ENCODE data around the gene SYNPO2L.
"Not testable (repeated sequence)": the region's sequence is repeated elsewhere in the genome, so short reads cannot be mapped to it uniquely, and the experiment has no call there.

The SYNPO2L gene

GRCh38 chr10:73634421-73634820, 21.4 kb downstream of the SYNPO2L start:
- FAIRE-seq (no peak), DNase-seq (ENCODE audit: insufficient read length, low spot score) (no peak)
- TF ChIP-seq POLR2AphosphoS5 (IDR thresholded peaks at IDR 0.05; ENCODE audit: low read depth, low read length) (no peak), SPI1 (IDR thresholded peaks at IDR 0.05; ENCODE audit: low read depth, low read length) (no peak), PAX5 (IDR thresholded peaks at IDR 0.05; ENCODE audit: insufficient read depth, low read length, severe bottlenecking) (no peak)

GRCh38 chr10:73629165-73629564, 26.7 kb downstream of the SYNPO2L start:
- no peak for DNase-seq (ENCODE audit: insufficient read length, low spot score)
- TF ChIP-seq POLR2A (IDR thresholded peaks at IDR 0.05; ENCODE audit: low read depth, low read length): no peak
- TF ChIP-seq SPI1 (IDR thresholded peaks at IDR 0.05; ENCODE audit: low read depth, low read length): no peak
- no peak for TF ChIP-seq PAX5 (IDR thresholded peaks at IDR 0.05; ENCODE audit: insufficient read depth, low read length, severe bottlenecking)
- no peak for TF ChIP-seq TAF1 (IDR thresholded peaks at IDR 0.05; ENCODE audit: low read depth, low read length)
- no peak for TF ChIP-seq POU2F2 (IDR thresholded peaks at IDR 0.05; ENCODE audit: low read depth, low read length)
- no peak for TF ChIP-seq POLR2AphosphoS5 (IDR thresholded peaks at IDR 0.05; ENCODE audit: low read depth, low read length)
- FAIRE-seq: no peak

GRCh38 chr10:73628405-73628804, 27.4 kb downstream of the SYNPO2L start:
- DNase-seq (ENCODE audit: insufficient read length, low spot score) (no peak), FAIRE-seq (no peak)

GRCh38 chr10:73627300-73627699, 28.5 kb downstream of the SYNPO2L start:
- TF ChIP-seq POU2F2 (IDR thresholded peaks at IDR 0.05; ENCODE audit: low read depth, low read length) (no peak), POLR2AphosphoS5 (IDR thresholded peaks at IDR 0.05; ENCODE audit: low read depth, low read length) (no peak), PAX5 (IDR thresholded peaks at IDR 0.05; ENCODE audit: insufficient read depth, low read length, severe bottlenecking) (no peak), TAF1 (IDR thresholded peaks at IDR 0.05; ENCODE audit: low read depth, low read length) (no peak), POLR2A (IDR thresholded peaks at IDR 0.05; ENCODE audit: low read depth, low read length) (no peak), SPI1 (IDR thresholded peaks at IDR 0.05; ENCODE audit: low read depth, low read length) (no peak)
- DNase-seq (ENCODE audit: insufficient read length, low spot score) (no peak), FAIRE-seq (no peak)

More at GRCh38 chr10:73628405-73628804, 27.4 kb downstream of the SYNPO2L start:
- TF ChIP-seq POLR2AphosphoS5 (IDR thresholded peaks at IDR 0.05; ENCODE audit: low read depth, low read length): no peak
- no peak for TF ChIP-seq TAF1 (IDR thresholded peaks at IDR 0.05; ENCODE audit: low read depth, low read length)
- no peak for TF ChIP-seq POU2F2 (IDR thresholded peaks at IDR 0.05; ENCODE audit: low read depth, low read length)
- TF ChIP-seq POLR2A (IDR thresholded peaks at IDR 0.05; ENCODE audit: low read depth, low read length): no peak
- no peak for TF ChIP-seq SPI1 (IDR thresholded peaks at IDR 0.05; ENCODE audit: low read depth, low read length)
- TF ChIP-seq PAX5 (IDR thresholded peaks at IDR 0.05; ENCODE audit: insufficient read depth, low read length, severe bottlenecking): no peak

- DNase-seq (ENCODE audit: insufficient read length, low spot score) (peak; percentile 94), FAIRE-seq (peak; percentile 95)
- TF ChIP-seq PAX5 (IDR thresholded peaks at IDR 0.05; ENCODE audit: insufficient read depth, low read length, severe bottlenecking) (no peak), TAF1 (IDR thresholded peaks at IDR 0.05; ENCODE audit: low read depth, low read length) (peak; percentile 91), SPI1 (IDR thresholded peaks at IDR 0.05; ENCODE audit: low read depth, low read length) (0 out of 2 replicates have a peak, but pooled peaks have one; percentile 13), POLR2AphosphoS5 (IDR thresholded peaks at IDR 0.05; ENCODE audit: low read depth, low read length) (peak; percentile 95), POLR2A (IDR thresholded peaks at IDR 0.05; ENCODE audit: low read depth, low read length) (peak; percentile 90), POU2F2 (IDR thresholded peaks at IDR 0.05; ENCODE audit: low read depth, low read length) (peak; percentile 84)
These were observed 29.7 kb downstream of the SYNPO2L start for GRCh38 chr10:73625884-73626752.

- DNase-seq (ENCODE audit: insufficient read length, low spot score) (no peak), FAIRE-seq (no peak)
- no peak for TF ChIP-seq POLR2A (IDR thresholded peaks at IDR 0.05; ENCODE audit: low read depth, low read length)
- no peak for TF ChIP-seq POU2F2 (IDR thresholded peaks at IDR 0.05; ENCODE audit: low read depth, low read length)
- TF ChIP-seq TAF1 (IDR thresholded peaks at IDR 0.05; ENCODE audit: low read depth, low read length): peak; percentile 35; the same call in 1 of the 2 replicates
- no peak for TF ChIP-seq SPI1 (IDR thresholded peaks at IDR 0.05; ENCODE audit: low read depth, low read length)
These were observed 30.6 kb downstream of the SYNPO2L start for GRCh38 chr10:73625004-73625883.

- no peak for TF ChIP-seq PAX5 (IDR thresholded peaks at IDR 0.05; ENCODE audit: insufficient read depth, low read length, severe bottlenecking)
- no peak for TF ChIP-seq POLR2AphosphoS5 (IDR thresholded peaks at IDR 0.05; ENCODE audit: low read depth, low read length)
- no peak for TF ChIP-seq TAF1 (IDR thresholded peaks at IDR 0.05; ENCODE audit: low read depth, low read length)
- TF ChIP-seq POLR2A (IDR thresholded peaks at IDR 0.05; ENCODE audit: low read depth, low read length): no peak
- TF ChIP-seq POU2F2 (IDR thresholded peaks at IDR 0.05; ENCODE audit: low read depth, low read length): no peak
- no peak for TF ChIP-seq SPI1 (IDR thresholded peaks at IDR 0.05; ENCODE audit: low read depth, low read length)
- FAIRE-seq (no peak), DNase-seq (ENCODE audit: insufficient read length, low spot score) (no peak)
These were observed 32.8 kb downstream of the SYNPO2L start for GRCh38 chr10:73623056-73623455.

GRCh38 chr10:73620974-73621373, 34.9 kb downstream of the SYNPO2L start:
- not testable (repeated sequence) for DNase-seq (ENCODE audit: insufficient read length, low spot score); FAIRE-seq

- DNase-seq (ENCODE audit: insufficient read length, low spot score); FAIRE-seq: not testable (repeated sequence)
These were observed 38.7 kb downstream of the SYNPO2L start for GRCh38 chr10:73617143-73617542.

- DNase-seq (ENCODE audit: insufficient read length, low spot score) (no peak), FAIRE-seq (no peak)
- no peak for TF ChIP-seq PAX5 (IDR thresholded peaks at IDR 0.05; ENCODE audit: insufficient read depth, low read length, severe bottlenecking)
- TF ChIP-seq TAF1 (IDR thresholded peaks at IDR 0.05; ENCODE audit: low read depth, low read length): no peak
- TF ChIP-seq SPI1 (IDR thresholded peaks at IDR 0.05; ENCODE audit: low read depth, low read length): no peak
- no peak for TF ChIP-seq POU2F2 (IDR thresholded peaks at IDR 0.05; ENCODE audit: low read depth, low read length)
- no peak for TF ChIP-seq POLR2A (IDR thresholded peaks at IDR 0.05; ENCODE audit: low read depth, low read length)
- TF ChIP-seq POLR2AphosphoS5 (IDR thresholded peaks at IDR 0.05; ENCODE audit: low read depth, low read length): no peak
These were observed 41.1 kb downstream of the SYNPO2L start for GRCh38 chr10:73614720-73615119.

All from GM12891 (cell line).